Loucy (cell line): ENCODE results near the gene CFAP298.
A peak's percentile ranks its signal among the peaks of the same experiment; 100 is the strongest.

ENCODE experiments used
- H2AFZ ChIP-seq: fragments of 200-600 bp; sonication (generic); 2 replicates; pipeline ENCODE4 v1.6.0; 2016; ENCODE audit warnings: antibody characterized with exemption, mild to moderate bottlenecking, low read length, moderate library complexity
- H3F3A ChIP-seq: fragments of 200-600 bp; 2 replicates; pipeline ENCODE4 v1.6.0; 2016; ENCODE audit warnings: antibody characterized with exemption, low read depth, mild to moderate bottlenecking
- H3K27me3 ChIP-seq: fragments of 200-600 bp; sonication (generic); 2 replicates; pipeline ENCODE4 v1.6.1; 2014; ENCODE audit warnings: low read length, mild to moderate bottlenecking; ENCODE audit not compliant: insufficient read depth, poor library complexity, severe bottlenecking
- H3K36me3 ChIP-seq: fragments of 200-600 bp; sonication (generic); 2 replicates; pipeline ENCODE4 v1.6.1; 2016; ENCODE audit warnings: low read length; ENCODE audit not compliant: insufficient read depth
- H3K4me1 ChIP-seq: fragments of 200-600 bp; sonication (generic); 2 replicates; pipeline ENCODE4 v1.5.1; 2014; ENCODE audit warnings: low read length, mild to moderate bottlenecking; ENCODE audit not compliant: insufficient read depth, poor library complexity, severe bottlenecking
- H3K4me2 ChIP-seq: fragments of 200-600 bp; sonication (generic); 2 replicates; pipeline ENCODE4 v1.6.0; 2014; ENCODE audit warnings: antibody characterized with exemption, low read length, low read depth, mild to moderate bottlenecking; ENCODE audit not compliant: poor library complexity, severe bottlenecking
- H3K4me3 ChIP-seq: fragments of 200-600 bp; sonication (generic); 2 replicates; pipeline ENCODE4 v1.5.1; 2014; ENCODE audit warnings: low read length, mild to moderate bottlenecking, mixed read lengths; ENCODE audit not compliant: poor library complexity, severe bottlenecking
- H3K79me2 ChIP-seq: fragments of 200-600 bp; sonication (generic); 2 replicates; pipeline ENCODE4 v1.6.1; 2014; ENCODE audit warnings: low read length; ENCODE audit not compliant: insufficient read depth
- H3K9ac ChIP-seq: fragments of 200-600 bp; sonication (generic); 2 replicates; pipeline ENCODE4 v1.6.0; 2014; ENCODE audit warnings: mild to moderate bottlenecking, low read depth, low read length, moderate library complexity; ENCODE audit not compliant: poor library complexity, severe bottlenecking
- H3K9me2 ChIP-seq: fragments of 200-600 bp; sonication (generic); replicated peaks from 2 replicates; pipeline ENCODE4 v1.6.1; 2016; ENCODE audit warnings: low read depth, low read length, mixed read lengths
- H3K9me3 ChIP-seq: fragments of 200-600 bp; sonication (generic); 2 replicates; pipeline ENCODE4 v1.6.1; 2014; ENCODE audit warnings: mild to moderate bottlenecking, antibody characterized with exemption, low read length, low read depth; ENCODE audit not compliant: insufficient read depth
- H4K20me1 ChIP-seq: fragments of 200-600 bp; sonication (generic); 2 replicates; pipeline ENCODE4 v1.6.0; 2014; ENCODE audit warnings: antibody characterized with exemption, low read length, mild to moderate bottlenecking; ENCODE audit not compliant: insufficient read depth, poor library complexity, severe bottlenecking
- CTCF ChIP-seq: fragments of 200-600 bp; sonication (generic); conservative IDR thresholded peaks from 2 replicates; pipeline ENCODE4 v1.5.1; 2014; ENCODE audit warnings: mild to moderate bottlenecking, antibody characterized with exemption, low read length
- EZH2phosphoT487 ChIP-seq: fragments of 200-600 bp; IDR thresholded peaks from 2 replicates; pipeline ENCODE4 v1.6.1; 2018; ENCODE audit warnings: antibody characterized with exemption, mild to moderate bottlenecking, moderate library complexity, borderline replicate concordance

CFAP298 gene

DNA sequence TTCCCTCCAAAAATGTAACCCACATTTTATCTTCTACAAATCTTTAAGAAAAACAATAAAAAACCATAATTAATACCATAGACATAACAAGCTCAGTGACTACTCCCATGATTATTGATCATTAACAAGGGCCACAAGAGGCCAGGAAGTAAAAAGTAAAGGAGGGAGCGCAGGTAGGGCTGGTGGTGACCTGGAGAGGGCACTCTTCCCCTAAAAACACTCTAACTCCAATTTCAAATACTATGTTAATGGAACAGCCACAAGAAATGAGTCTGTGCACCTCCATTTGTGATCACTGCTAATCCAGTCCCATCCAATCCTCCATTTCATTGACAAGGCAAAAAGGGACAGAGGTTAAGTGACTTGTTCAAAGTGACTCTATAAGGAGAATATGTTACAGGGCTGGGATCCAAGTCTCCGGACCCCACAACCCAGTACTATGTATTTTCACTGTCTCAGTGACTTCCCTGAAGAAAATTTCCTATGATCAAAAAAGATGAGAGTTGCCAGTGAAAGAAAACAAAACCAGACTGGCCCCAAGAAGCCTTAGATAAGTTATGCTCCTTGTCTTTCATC lies 41.2 kb upstream of the CFAP298 start:
- Histone ChIP-seq H3K36me3 (peaks cover 12% of the 10 kb centered on the region; the same call in 1 of the 2 replicates), H3K4me3 (no peak overlapping the region), H3K9me2 (no peaks in the 10 kb centered on the region), H3F3A (no peaks in the 10 kb centered on the region), H3K9me3 (no peaks in the 10 kb centered on the region; the same call in 1 of the 2 replicates), H3K27me3 (no peaks in the 10 kb centered on the region), H3K79me2 (no peaks in the 10 kb centered on the region), H2AFZ (no peak overlapping the region), H3K4me2 (no peak overlapping the region), H3K4me1 (no peaks in the 10 kb centered on the region), H4K20me1 (no peaks in the 10 kb centered on the region), H3K9ac (no peak overlapping the region)
- TF ChIP-seq EZH2phosphoT487: no peak
- TF ChIP-seq CTCF: peak; percentile 87

- Histone ChIP-seq H3K4me1 (no peaks in the 10 kb centered on the region), H3K27me3 (no peaks in the 10 kb centered on the region), H3F3A (no peaks in the 10 kb centered on the region), H4K20me1 (no peaks in the 10 kb centered on the region), H3K9me3 (no peaks in the 10 kb centered on the region), H3K9ac (no peak overlapping the region), H3K9me2 (no peaks in the 10 kb centered on the region), H3K36me3 (peaks cover 10% of the 10 kb centered on the region; the same call in 1 of the 2 replicates), H3K4me3 (no peak overlapping the region), H3K79me2 (no peaks in the 10 kb centered on the region), H2AFZ (no peak overlapping the region), H3K4me2 (no peak overlapping the region)
- TF ChIP-seq EZH2phosphoT487: no peak
- no peak for TF ChIP-seq CTCF
Measured at GRCh38 chr21:32648165-32648564, 36.0 kb upstream of the CFAP298 start.

GRCh38 chr21:32645261-32646182 lies 33.3 kb upstream of the CFAP298 start:
- TF ChIP-seq EZH2phosphoT487 (no peak), CTCF (no peak)
- Histone ChIP-seq H3K4me1 (no peaks in the 10 kb centered on the region), H4K20me1 (no peaks in the 10 kb centered on the region), H2AFZ (no peak overlapping the region), H3K4me2 (no peak overlapping the region), H3K36me3 (peaks cover 9% of the 10 kb centered on the region; the same call in 1 of the 2 replicates), H3K9ac (no peak overlapping the region), H3K27me3 (no peaks in the 10 kb centered on the region), H3F3A (no peaks in the 10 kb centered on the region), H3K4me3 (no peak overlapping the region), H3K79me2 (no peaks in the 10 kb centered on the region), H3K9me3 (no peaks in the 10 kb centered on the region), H3K9me2 (no peaks in the 10 kb centered on the region)
